ENCODE data around the gene HACL1. TPM values are rescaled to one million over a fixed set of nuclear protein-coding genes. Genes with fewer than 3 reads are reported as not detected.

Gene HACL1
- total RNA-seq, 1 donor from 2014 or later = 48.6 TPM

GRCh38 chr3:15578289-15578867 lies 23.0 kb downstream of the HACL1 start:
- Histone ChIP-seq H3K4me2 (no peak overlapping the region), H3K27ac (no peak overlapping the region)

DNA sequence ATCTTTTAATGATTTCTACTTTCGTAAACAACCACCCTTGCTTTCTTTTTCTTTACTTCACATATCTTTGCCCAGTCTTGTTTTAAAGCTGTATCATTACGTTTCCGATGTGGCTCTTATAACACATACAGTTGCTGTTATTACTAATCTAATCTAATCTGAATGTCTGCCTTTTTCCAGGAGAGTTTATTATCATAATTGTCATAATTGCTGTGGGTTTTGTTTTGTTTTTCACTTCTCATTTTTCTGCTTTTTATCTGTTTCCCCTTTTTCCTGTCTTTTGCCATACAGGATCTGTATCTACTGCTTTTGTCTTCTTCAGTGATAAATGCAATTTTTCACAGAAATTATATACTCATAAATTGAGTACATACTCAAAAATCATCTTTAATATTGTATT lies 24.9 kb downstream of the HACL1 start:
- H3K9me3 ChIP-seq (ENCODE audit: low read depth) = no peaks in the 10 kb centered on the region
- H3K27ac Mint-ChIP-seq = no peak overlapping the region
- H3K4me3 ChIP-seq = no peak overlapping the region
- no peak overlapping the region for H3K9ac ChIP-seq
- H3K4me2 ChIP-seq = no peak overlapping the region
- peaks cover under 1% of the 10 kb centered on the region for H3K36me3 Mint-ChIP-seq
- no peaks in the 10 kb centered on the region for H3K79me2 ChIP-seq (ENCODE audit: low read depth)
- H3K27me3 Mint-ChIP-seq (ENCODE audit: insufficient read depth, low read depth) = no peaks in the 10 kb centered on the region
- no peaks in the 10 kb centered on the region for H3K27me3 ChIP-seq
- H3K9me3 Mint-ChIP-seq = no peaks in the 10 kb centered on the region
- no peaks in the 10 kb centered on the region for H3K4me1 Mint-ChIP-seq
- H4K20me1 ChIP-seq (ENCODE audit: low read depth) = no peaks in the 10 kb centered on the region
- no peaks in the 10 kb centered on the region for H3F3A ChIP-seq (ENCODE audit: low read depth)
- no peaks in the 10 kb centered on the region for H3K4me1 ChIP-seq
- H3K4me3 Mint-ChIP-seq = no peak overlapping the region
- TF ChIP-seq EZH2 (IDR thresholded peaks at IDR 0.05) (no peak), EZH2phosphoT487 (IDR thresholded peaks at IDR 0.05) (no peak)
- TF ChIP-seq, protein P1, sequence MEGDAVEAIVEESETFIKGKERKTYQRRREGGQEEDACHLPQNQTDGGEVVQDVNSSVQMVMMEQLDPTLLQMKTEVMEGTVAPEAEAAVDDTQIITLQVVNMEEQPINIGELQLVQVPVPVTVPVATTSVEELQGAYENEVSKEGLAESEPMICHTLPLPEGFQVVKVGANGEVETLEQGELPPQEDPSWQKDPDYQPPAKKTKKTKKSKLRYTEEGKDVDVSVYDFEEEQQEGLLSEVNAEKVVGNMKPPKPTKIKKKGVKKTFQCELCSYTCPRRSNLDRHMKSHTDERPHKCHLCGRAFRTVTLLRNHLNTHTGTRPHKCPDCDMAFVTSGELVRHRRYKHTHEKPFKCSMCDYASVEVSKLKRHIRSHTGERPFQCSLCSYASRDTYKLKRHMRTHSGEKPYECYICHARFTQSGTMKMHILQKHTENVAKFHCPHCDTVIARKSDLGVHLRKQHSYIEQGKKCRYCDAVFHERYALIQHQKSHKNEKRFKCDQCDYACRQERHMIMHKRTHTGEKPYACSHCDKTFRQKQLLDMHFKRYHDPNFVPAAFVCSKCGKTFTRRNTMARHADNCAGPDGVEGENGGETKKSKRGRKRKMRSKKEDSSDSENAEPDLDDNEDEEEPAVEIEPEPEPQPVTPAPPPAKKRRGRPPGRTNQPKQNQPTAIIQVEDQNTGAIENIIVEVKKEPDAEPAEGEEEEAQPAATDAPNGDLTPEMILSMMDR (IDR thresholded peaks at IDR 0.05) = no peak
- H3K36me3 ChIP-seq = no peaks in the 10 kb centered on the region
- no peak for DNase-seq (ENCODE audit: low spot score)
- H3K27ac ChIP-seq = no peak overlapping the region
- no peak overlapping the region for H2AFZ ChIP-seq (replicated peaks)

More at GRCh38 chr3:15578289-15578867, 23.0 kb downstream of the HACL1 start:
- no peaks in the 10 kb centered on the region for H3K79me2 ChIP-seq (ENCODE audit: low read depth)
- TF ChIP-seq EZH2phosphoT487 (IDR thresholded peaks at IDR 0.05) = no peak
- no peaks in the 10 kb centered on the region for H4K20me1 ChIP-seq (ENCODE audit: low read depth)
- peaks cover 4% of the 10 kb centered on the region for H3K36me3 ChIP-seq
- no peaks in the 10 kb centered on the region for H3K4me1 ChIP-seq
- no peak overlapping the region for H2AFZ ChIP-seq (replicated peaks)
- no peaks in the 10 kb centered on the region for H3K9me3 ChIP-seq (ENCODE audit: low read depth)
- H3K27ac Mint-ChIP-seq = no peak overlapping the region
- no peaks in the 10 kb centered on the region for H3K27me3 ChIP-seq
- DNase-seq (ENCODE audit: low spot score) = no peak
- H3K4me3 ChIP-seq = no peak overlapping the region
- H3K9ac ChIP-seq = no peak overlapping the region
- no peaks in the 10 kb centered on the region for H3K27me3 Mint-ChIP-seq (ENCODE audit: insufficient read depth, low read depth)
- no peaks in the 10 kb centered on the region for H3K36me3 Mint-ChIP-seq
- H3K4me1 Mint-ChIP-seq = no peaks in the 10 kb centered on the region
- no peak overlapping the region for H3K4me3 Mint-ChIP-seq
- no peaks in the 10 kb centered on the region for H3K9me3 Mint-ChIP-seq
- no peaks in the 10 kb centered on the region for H3F3A ChIP-seq (ENCODE audit: low read depth)

DNA sequence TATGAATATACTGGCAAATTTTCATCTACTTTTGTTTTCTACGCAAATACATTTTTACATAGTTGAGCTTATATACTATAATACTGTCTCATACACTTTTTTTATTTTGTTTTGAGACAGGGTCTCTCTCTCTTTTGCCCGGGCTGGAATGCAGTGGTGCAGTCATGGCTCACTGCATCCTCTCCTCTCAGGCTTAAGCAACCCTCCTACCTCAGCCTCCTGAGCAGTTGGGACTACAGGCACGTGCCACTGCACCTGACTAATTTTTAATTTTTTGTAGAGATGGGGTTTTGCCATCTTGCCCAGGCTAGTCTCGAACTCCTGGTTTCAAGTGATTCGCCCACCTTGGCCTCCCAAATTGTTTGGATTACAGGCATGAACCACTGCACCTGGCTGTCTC lies 25.9 kb downstream of the HACL1 start:
- Histone ChIP-seq H3K9me3 (ENCODE audit: low read depth) (no peaks in the 10 kb centered on the region), H4K20me1 (ENCODE audit: low read depth) (no peaks in the 10 kb centered on the region), H3K9ac (no peak overlapping the region), H3K4me1 (no peaks in the 10 kb centered on the region), H3K27me3 (no peaks in the 10 kb centered on the region), H3K4me3 (no peak overlapping the region), H3F3A (ENCODE audit: low read depth) (no peaks in the 10 kb centered on the region), H3K79me2 (ENCODE audit: low read depth) (no peaks in the 10 kb centered on the region), H2AFZ (replicated peaks) (no peak overlapping the region), H3K27ac (no peak overlapping the region), H3K4me2 (no peak overlapping the region), H3K36me3 (no peaks in the 10 kb centered on the region)
- DNase-seq (ENCODE audit: low spot score) = no peak
- Mint-ChIP-seq H3K36me3 (peaks cover 5% of the 10 kb centered on the region), H3K4me3 (no peak overlapping the region), H3K27me3 (ENCODE audit: insufficient read depth, low read depth) (no peaks in the 10 kb centered on the region), H3K27ac (no peak overlapping the region), H3K9me3 (no peaks in the 10 kb centered on the region), H3K4me1 (no peaks in the 10 kb centered on the region)
- TF ChIP-seq EZH2 (IDR thresholded peaks at IDR 0.05) (no peak), EZH2phosphoT487 (IDR thresholded peaks at IDR 0.05) (no peak)
- TF ChIP-seq, protein P1 (IDR thresholded peaks at IDR 0.05) = no peak

- Mint-ChIP-seq H3K36me3 (peaks cover 15% of the 10 kb centered on the region), H3K4me1 (no peaks in the 10 kb centered on the region), H3K27me3 (ENCODE audit: insufficient read depth, low read depth) (peaks cover 2% of the 10 kb centered on the region), H3K9me3 (no peaks in the 10 kb centered on the region), H3K4me3 (no peak overlapping the region), H3K27ac (no peak overlapping the region)
- Histone ChIP-seq H3K79me2 (ENCODE audit: low read depth) (no peaks in the 10 kb centered on the region), H3K9me3 (ENCODE audit: low read depth) (no peaks in the 10 kb centered on the region), H3F3A (ENCODE audit: low read depth) (no peaks in the 10 kb centered on the region), H4K20me1 (ENCODE audit: low read depth) (no peaks in the 10 kb centered on the region), H3K9ac (no peak overlapping the region), H2AFZ (replicated peaks) (no peak overlapping the region), H3K36me3 (peaks cover 5% of the 10 kb centered on the region), H3K4me3 (no peak overlapping the region), H3K4me2 (no peak overlapping the region), H3K27ac (no peak overlapping the region), H3K27me3 (no peaks in the 10 kb centered on the region), H3K4me1 (no peaks in the 10 kb centered on the region)
- TF ChIP-seq, protein P1 (IDR thresholded peaks at IDR 0.05) = no peak
- TF ChIP-seq EZH2 (IDR thresholded peaks at IDR 0.05) (no peak), EZH2phosphoT487 (IDR thresholded peaks at IDR 0.05) (no peak)
- DNase-seq (ENCODE audit: low spot score) = no peak
Observed at GRCh38 chr3:15572138-15572537, 29.2 kb downstream of the HACL1 start.
